Measurements from ENCODE around the gene CDC42.
A peak's percentile ranks its signal among the peaks of the same experiment; 100 is the strongest.
"Not testable (repeated sequence)": the region's sequence is repeated elsewhere in the genome, so short reads cannot be mapped to it uniquely, and the experiment has no call there.

The CDC42 gene

GRCh38 chr1:22052115-22053016 is at the start of gene CDC42:
CDC42 (plus strand) TSS chr1:22052709; CDS start chr1:22078479, 25,770 bp downstream.
- Histone ChIP-seq H3K4me3 (peak within 1 kb of the TSS; percentile 71 to 92 (median 85)), H3K4me2 (peak within 1 kb of the TSS; percentile 77 to 97 (median 91)), H3K9me3 (replicated peaks in 1 of 11) (no peaks in the 10 kb centered on the region), H3K27me3 (no peaks in the 10 kb centered on the region), H3K36me3 (peaks cover 8 to 35% (median 24%) of the 10 kb centered on the region in 11 experiments; a peak in 21 of 22 replicates), H4K20me1 (peaks cover 40 to 43% (median 42%) of the 10 kb centered on the region in 11 experiments), H3K4me1 (peaks cover 36 to 73% (median 58%) of the 10 kb centered on the region in 10 experiments), H3K27ac (peak within 1 kb of the TSS; percentile 95 to 99 (median 96)), H3K9ac (peak within 1 kb of the TSS; percentile 96 to 99 (median 98))
- TF ChIP-seq Cebpa-rat (IDR thresholded peaks at IDR 0.05) = no peak

- H3K27ac ChIP-seq; H4K20me1 ChIP-seq; H3K4me3 ChIP-seq; H3K9me3 ChIP-seq (replicated peaks in 1 of 11); H3K9ac ChIP-seq; H3K4me2 ChIP-seq; H3K36me3 ChIP-seq; H3K27me3 ChIP-seq: not testable (repeated sequence)
- peaks cover 7 to 17% (median 11%) of the 10 kb centered on the region in 10 experiments; a peak in 18 of 20 replicates for H3K4me1 ChIP-seq
Observed at GRCh38 chr1:22002875-22003274, 49.6 kb upstream of the CDC42 start.

GRCh38 chr1:22003959-22004358 is 48.5 kb upstream of the CDC42 start:
- H3K27me3 ChIP-seq; H3K4me2 ChIP-seq; H3K27ac ChIP-seq; H4K20me1 ChIP-seq; H3K36me3 ChIP-seq; H3K4me3 ChIP-seq; H3K9ac ChIP-seq; H3K9me3 ChIP-seq (replicated peaks in 1 of 11); H3K4me1 ChIP-seq: not testable (repeated sequence)

- not testable (repeated sequence) for H3K36me3 ChIP-seq; H4K20me1 ChIP-seq; H3K27ac ChIP-seq; H3K9ac ChIP-seq; H3K27me3 ChIP-seq; H3K4me2 ChIP-seq; H3K4me1 ChIP-seq; H3K4me3 ChIP-seq; H3K9me3 ChIP-seq (replicated peaks in 1 of 11)
Observed at GRCh38 chr1:22005261-22006149, 47.0 kb upstream of the CDC42 start.

GRCh38 chr1:22006736-22007135 is 45.8 kb upstream of the CDC42 start:
- not testable (repeated sequence) for H3K27ac ChIP-seq; H4K20me1 ChIP-seq; H3K27me3 ChIP-seq; H3K4me1 ChIP-seq; H3K9ac ChIP-seq; H3K4me3 ChIP-seq; H3K36me3 ChIP-seq; H3K4me2 ChIP-seq; H3K9me3 ChIP-seq (replicated peaks in 1 of 11)

GRCh38 chr1:22007262-22007661 is 45.2 kb upstream of the CDC42 start:
- not testable (repeated sequence) for H3K9me3 ChIP-seq (replicated peaks in 1 of 11); H3K27me3 ChIP-seq; H3K36me3 ChIP-seq; H3K4me1 ChIP-seq; H3K4me2 ChIP-seq; H3K9ac ChIP-seq; H3K27ac ChIP-seq; H3K4me3 ChIP-seq; H4K20me1 ChIP-seq

GRCh38 chr1:22009566-22009965 is 42.9 kb upstream of the CDC42 start:
- not testable (repeated sequence) for H3K4me3 ChIP-seq; H3K27me3 ChIP-seq; H3K9me3 ChIP-seq (replicated peaks in 1 of 11); H3K36me3 ChIP-seq; H3K4me2 ChIP-seq; H3K27ac ChIP-seq; H3K9ac ChIP-seq; H4K20me1 ChIP-seq; H3K4me1 ChIP-seq

GRCh38 chr1:22012752-22013151 is 39.8 kb upstream of the CDC42 start:
- not testable (repeated sequence) for H3K27me3 ChIP-seq; H3K36me3 ChIP-seq; H3K9ac ChIP-seq; H4K20me1 ChIP-seq; H3K4me3 ChIP-seq; H3K27ac ChIP-seq; H3K9me3 ChIP-seq (replicated peaks in 1 of 11); H3K4me2 ChIP-seq
- peaks cover 0 to 20% (median 5%) of the 10 kb centered on the region in 10 experiments; a peak in 11 of 20 replicates for H3K4me1 ChIP-seq

GRCh38 chr1:22014575-22015206 is 37.8 kb upstream of the CDC42 start:
- not testable (repeated sequence) for H3K36me3 ChIP-seq; H3K9ac ChIP-seq; H3K4me2 ChIP-seq; H4K20me1 ChIP-seq; H3K9me3 ChIP-seq (replicated peaks in 1 of 11); H3K27ac ChIP-seq; H3K4me3 ChIP-seq; H3K27me3 ChIP-seq
- H3K4me1 ChIP-seq = peaks cover 14 to 39% (median 22%) of the 10 kb centered on the region in 10 experiments

Measured in BLaER1 treated with 17β-estradiol and CSF1 and Interleukin-3, amounts not matched to agents 10 nM and 100 nM (cell line).